Effector memory CD4-positive, alpha-beta T cell (primary cell): Measurements from ENCODE around the gene HS6ST3.

Source experiments
- DNase-seq, 3 donors: peaks; one replicate each; pipeline ENCODE4 v3.0.0-alpha.2; 2020
- H3K27ac ChIP-seq: 2 replicates; pipeline ENCODE4 v1.7.0; 2013; ENCODE audit warnings: mild to moderate bottlenecking, low read length, moderate library complexity; ENCODE audit not compliant: insufficient read depth, poor library complexity, severe bottlenecking
- H3K27me3 ChIP-seq: replicated peaks from 2 replicates; pipeline ENCODE4 v1.7.0; 2013; ENCODE audit warnings: mild to moderate bottlenecking, low read length; ENCODE audit not compliant: insufficient read depth, control insufficient read depth, poor library complexity, severe bottlenecking
- H3K36me3 ChIP-seq: 2 replicates; pipeline ENCODE4 v1.7.0; 2013; ENCODE audit warnings: mild to moderate bottlenecking, low read length, moderate library complexity; ENCODE audit not compliant: control insufficient read depth, insufficient read depth
- H3K4me1 ChIP-seq: 2 replicates; pipeline ENCODE4 v1.7.0; 2013; ENCODE audit warnings: low read length, mild to moderate bottlenecking; ENCODE audit not compliant: control insufficient read depth, insufficient read depth, poor library complexity, severe bottlenecking
- H3K4me3 ChIP-seq: 2 replicates; pipeline ENCODE4 v1.7.0; 2013; ENCODE audit warnings: low read length, low read depth, mild to moderate bottlenecking; ENCODE audit not compliant: insufficient read depth, poor library complexity, severe bottlenecking
- H3K9me3 ChIP-seq: 2 replicates; pipeline ENCODE4 v1.7.0; 2013; ENCODE audit warnings: mild to moderate bottlenecking, low read length, moderate library complexity; ENCODE audit not compliant: control insufficient read depth

Gene HS6ST3

GRCh38 chr13:96793404-96793755 is 703.5 kb downstream of the HS6ST3 start:
- no peak overlapping the region for H3K27ac ChIP-seq
- H3K27me3 ChIP-seq: no peaks in the 10 kb centered on the region
- H3K4me1 ChIP-seq: no peaks in the 10 kb centered on the region
- H3K4me3 ChIP-seq: no peak overlapping the region
- H3K9me3 ChIP-seq: no peaks in the 10 kb centered on the region
- no peak for DNase-seq
- no peaks in the 10 kb centered on the region for H3K36me3 ChIP-seq

GRCh38 chr13:96794669-96795068 is 704.8 kb downstream of the HS6ST3 start:
- Histone ChIP-seq H3K27me3 (no peaks in the 10 kb centered on the region), H3K4me3 (no peak overlapping the region), H3K9me3 (no peaks in the 10 kb centered on the region), H3K4me1 (no peaks in the 10 kb centered on the region), H3K27ac (no peak overlapping the region), H3K36me3 (no peaks in the 10 kb centered on the region)
- no peak for DNase-seq

DNA sequence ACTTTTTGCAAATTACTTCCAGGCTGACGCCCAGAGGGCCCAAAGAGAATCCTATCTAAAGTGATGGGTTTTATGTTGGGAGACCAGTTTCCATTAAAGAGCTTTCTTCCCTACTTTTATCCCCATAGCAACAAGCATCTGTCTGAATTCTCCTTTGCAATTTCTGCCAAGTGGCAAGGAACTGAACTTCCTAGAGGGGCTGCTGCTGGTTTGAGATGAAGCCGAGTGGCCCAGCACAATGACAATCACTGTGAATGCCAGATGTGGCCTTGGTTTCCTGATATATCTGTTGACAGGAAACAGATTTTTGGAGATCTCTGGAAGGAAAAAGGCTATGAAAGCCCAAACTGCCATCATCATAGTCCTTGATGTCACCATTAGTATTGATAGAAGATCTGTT is 705.8 kb downstream of the HS6ST3 start:
- Histone ChIP-seq H3K4me1 (no peaks in the 10 kb centered on the region), H3K27me3 (no peaks in the 10 kb centered on the region), H3K27ac (no peak overlapping the region), H3K9me3 (no peaks in the 10 kb centered on the region), H3K36me3 (no peaks in the 10 kb centered on the region), H3K4me3 (no peak overlapping the region)
- no peak for DNase-seq

GRCh38 chr13:96796091-96796633 is 706.3 kb downstream of the HS6ST3 start:
- no peaks in the 10 kb centered on the region for H3K9me3 ChIP-seq
- no peak for DNase-seq
- H3K4me3 ChIP-seq: no peak overlapping the region
- H3K27me3 ChIP-seq: no peaks in the 10 kb centered on the region
- H3K36me3 ChIP-seq: no peaks in the 10 kb centered on the region
- H3K4me1 ChIP-seq: no peaks in the 10 kb centered on the region
- H3K27ac ChIP-seq: no peak overlapping the region

GRCh38 chr13:96797136-96797535 is 707.2 kb downstream of the HS6ST3 start:
- Histone ChIP-seq H3K27ac (no peak overlapping the region), H3K36me3 (no peaks in the 10 kb centered on the region), H3K4me1 (no peaks in the 10 kb centered on the region), H3K4me3 (no peak overlapping the region), H3K27me3 (no peaks in the 10 kb centered on the region), H3K9me3 (no peaks in the 10 kb centered on the region)
- DNase-seq: no peak

- no peaks in the 10 kb centered on the region for H3K27me3 ChIP-seq
- no peaks in the 10 kb centered on the region for H3K4me1 ChIP-seq
- H3K4me3 ChIP-seq: no peak overlapping the region
- no peaks in the 10 kb centered on the region for H3K9me3 ChIP-seq
- H3K27ac ChIP-seq: no peak overlapping the region
- H3K36me3 ChIP-seq: no peaks in the 10 kb centered on the region
- no peak for DNase-seq
Measured at GRCh38 chr13:96803456-96804100, 713.7 kb downstream of the HS6ST3 start.

DNA sequence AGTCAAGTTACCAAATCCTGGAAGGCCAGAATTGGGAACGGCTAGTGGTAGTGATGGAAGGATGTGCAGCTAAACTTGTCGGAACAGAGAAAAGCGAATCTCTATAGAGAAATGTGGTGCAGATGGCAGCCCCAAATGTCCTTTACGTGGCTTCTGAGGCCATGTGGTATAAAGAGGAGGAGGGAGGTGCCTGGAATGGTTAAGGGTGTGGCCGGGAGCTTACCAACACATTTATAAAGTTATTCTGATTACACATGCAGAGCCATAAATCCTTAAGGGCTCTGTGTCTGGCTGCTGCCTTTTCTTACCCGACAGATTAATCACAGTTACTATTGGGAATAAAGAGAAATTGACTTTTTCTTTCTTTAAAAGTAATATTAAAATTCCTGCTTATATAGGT is 714.3 kb downstream of the HS6ST3 start:
- H3K36me3 ChIP-seq: no peaks in the 10 kb centered on the region
- H3K9me3 ChIP-seq: no peaks in the 10 kb centered on the region
- no peak for DNase-seq
- no peaks in the 10 kb centered on the region for H3K27me3 ChIP-seq
- no peak overlapping the region for H3K4me3 ChIP-seq
- no peaks in the 10 kb centered on the region for H3K4me1 ChIP-seq
- H3K27ac ChIP-seq: no peak overlapping the region

DNA sequence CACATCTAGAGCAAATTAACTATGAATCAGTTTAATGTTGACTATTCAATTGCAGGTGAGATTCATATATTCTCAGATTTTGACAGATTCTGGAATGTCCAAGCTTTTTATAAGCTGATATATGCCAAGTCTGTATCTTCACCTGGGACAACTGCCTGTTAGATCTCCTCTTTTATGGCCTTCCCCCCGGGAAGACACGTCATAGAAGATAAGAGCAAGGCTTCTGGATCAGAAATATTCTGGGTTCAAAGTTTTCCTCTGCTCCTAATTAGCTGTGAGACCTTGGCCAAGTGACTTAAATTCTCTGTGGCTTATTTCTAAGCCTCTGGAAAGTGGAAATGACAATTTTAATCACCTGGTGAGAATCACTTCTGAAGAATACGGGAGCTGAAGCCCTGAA is 716.8 kb downstream of the HS6ST3 start:
- Histone ChIP-seq H3K9me3 (no peaks in the 10 kb centered on the region), H3K36me3 (no peaks in the 10 kb centered on the region), H3K27me3 (no peaks in the 10 kb centered on the region), H3K27ac (no peak overlapping the region), H3K4me1 (no peaks in the 10 kb centered on the region), H3K4me3 (no peak overlapping the region)
- DNase-seq: no peak

DNA sequence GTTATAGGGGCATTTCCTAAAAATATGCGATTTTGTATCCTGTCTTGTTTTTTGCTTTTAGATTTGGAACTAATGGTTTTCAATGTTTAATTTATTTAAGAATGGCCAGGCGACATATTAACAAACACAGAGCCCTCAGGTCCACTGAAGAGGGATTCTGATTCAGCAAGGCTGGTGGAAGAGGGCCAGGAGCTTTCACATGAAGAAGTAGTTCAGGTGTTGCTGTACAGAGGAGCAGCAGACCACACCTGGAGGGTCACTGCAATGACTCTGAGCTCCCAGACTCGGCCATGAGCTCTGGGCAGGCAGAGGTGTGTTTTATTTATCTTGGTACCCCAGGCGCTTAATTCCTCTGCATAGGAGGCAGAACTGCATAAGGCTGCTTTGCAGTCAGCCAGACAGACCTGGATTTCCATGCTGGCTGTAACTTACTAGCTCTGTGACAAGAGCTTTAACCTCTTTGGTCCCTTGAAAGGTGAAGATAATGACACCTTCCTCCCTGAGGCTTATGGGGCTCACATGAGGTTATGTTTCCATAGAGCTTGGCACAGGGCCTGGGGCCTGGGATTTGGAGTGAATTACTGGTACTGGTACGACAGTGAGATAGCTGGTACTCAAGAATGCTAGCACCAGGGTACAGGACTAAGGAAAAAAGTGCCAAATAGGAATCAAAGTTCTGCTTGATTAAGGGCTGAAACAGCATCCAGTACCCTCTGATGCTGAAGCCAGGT is 719.6 kb downstream of the HS6ST3 start:
- no peaks in the 10 kb centered on the region for H3K36me3 ChIP-seq
- no peak overlapping the region for H3K4me3 ChIP-seq
- no peak overlapping the region for H3K27ac ChIP-seq
- no peaks in the 10 kb centered on the region for H3K4me1 ChIP-seq
- DNase-seq: no peak
- no peaks in the 10 kb centered on the region for H3K9me3 ChIP-seq
- no peaks in the 10 kb centered on the region for H3K27me3 ChIP-seq

GRCh38 chr13:96810104-96810503 is 720.2 kb downstream of the HS6ST3 start:
- no peaks in the 10 kb centered on the region for H3K4me1 ChIP-seq
- no peaks in the 10 kb centered on the region for H3K36me3 ChIP-seq
- no peaks in the 10 kb centered on the region for H3K9me3 ChIP-seq
- DNase-seq: no peak
- no peak overlapping the region for H3K27ac ChIP-seq
- H3K4me3 ChIP-seq: no peak overlapping the region
- no peaks in the 10 kb centered on the region for H3K27me3 ChIP-seq
